ENCODE results near the gene SLIT1.

SLIT1 gene

DNA sequence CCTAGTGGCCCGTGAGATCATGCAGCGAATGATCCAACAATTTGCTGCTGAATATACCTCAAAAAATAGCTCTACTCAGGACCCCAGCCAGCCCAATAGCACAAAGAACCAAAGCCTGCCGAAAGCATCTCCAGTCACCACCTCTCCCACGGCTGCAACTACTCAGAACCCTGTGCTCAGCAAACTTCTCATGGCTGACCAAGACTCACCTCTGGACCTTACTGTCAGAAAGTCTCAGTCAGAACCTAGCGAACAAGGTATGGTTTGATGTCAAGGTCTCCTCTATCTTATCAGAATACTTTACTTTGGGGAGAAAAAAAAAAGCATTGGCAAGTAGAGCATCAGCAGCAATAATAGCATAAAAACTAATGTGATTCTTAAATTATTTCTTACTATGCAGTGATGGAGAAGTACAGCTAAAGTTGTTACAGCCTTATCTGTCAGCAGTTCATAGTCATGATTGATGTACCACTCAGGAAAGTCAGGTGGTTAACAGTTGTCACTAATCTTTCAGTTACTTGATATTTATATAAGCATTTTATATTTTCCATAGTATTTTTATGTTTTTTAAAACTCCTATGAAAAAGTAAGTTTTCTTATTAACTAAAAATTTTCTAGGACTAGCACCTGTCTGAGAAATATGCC, 236.6 kb downstream of the SLIT1 start:
- no peak for DNase-seq

Data from DMS79 treated with DMSO at 0.1 percent for 48 hours (cell line).